ENCODE results near the gene TMEM256. TPM values are rescaled to one million over a fixed set of nuclear protein-coding genes. Genes with fewer than 3 reads are reported as not detected.

The TMEM256 gene
- total RNA-seq, 4 donors from 2014 or later: 26.0 to 131 (median 115) TPM

GRCh38 chr17:7426203-7426863 is 22.4 kb upstream of the TMEM256 start:
- Histone ChIP-seq H3K36me3 (no peaks in the 10 kb centered on the region), H3K4me1 (no peaks in the 10 kb centered on the region), H3K9me3 (no peaks in the 10 kb centered on the region), H3K4me3 (no peak overlapping the region), H3K27me3 (no peaks in the 10 kb centered on the region), H3K27ac (no peak overlapping the region)
- DNase-seq: no peak
- TF ChIP-seq POLR2A (IDR thresholded peaks at IDR 0.05) (no peak), CTCF (IDR thresholded peaks at IDR 0.05) (no peak)
- intact Hi-C loops (cut with DNase I; ENCODE audit: low total_unique reads): no loop called here

- intact Hi-C loops (cut with DNase I; ENCODE audit: low total_unique reads): no loop called here
- no peaks in the 10 kb centered on the region for H3K9me3 ChIP-seq
- no peaks in the 10 kb centered on the region for H3K36me3 ChIP-seq
Observed at GRCh38 chr17:7425756-7426155, 21.9 kb upstream of the TMEM256 start.

GRCh38 chr17:7425316-7425715 is 21.4 kb upstream of the TMEM256 start, which contains the start of gene SPEM2:
Gene SPEM2, plus strand, starts transcription at chr17:7425616. Its CDS starts 73 bp downstream, at chr17:7425689.
- intact Hi-C loops (cut with DNase I; ENCODE audit: low total_unique reads): no loop called here
- no peak for DNase-seq
- H3K27me3 ChIP-seq: no peaks in the 10 kb centered on the region
- TF ChIP-seq POLR2A (IDR thresholded peaks at IDR 0.05) (no peak), CTCF (IDR thresholded peaks at IDR 0.05) (no peak)
- no peak within 1 kb of the TSS for H3K27ac ChIP-seq
- H3K4me1 ChIP-seq: no peaks in the 10 kb centered on the region
- no peak within 1 kb of the TSS for H3K4me3 ChIP-seq
- H3K9me3 ChIP-seq: no peaks in the 10 kb centered on the region
- H3K36me3 ChIP-seq: no peaks in the 10 kb centered on the region

More at GRCh38 chr17:7425756-7426155, 21.9 kb upstream of the TMEM256 start:
- TF ChIP-seq CTCF (IDR thresholded peaks at IDR 0.05) (no peak), POLR2A (IDR thresholded peaks at IDR 0.05) (no peak)
- Histone ChIP-seq H3K4me1 (no peaks in the 10 kb centered on the region), H3K4me3 (no peak overlapping the region), H3K27ac (no peak overlapping the region), H3K27me3 (no peaks in the 10 kb centered on the region)
- no peak for DNase-seq

GRCh38 chr17:7423679-7424078 is 19.8 kb upstream of the TMEM256 start:
- no peaks in the 10 kb centered on the region for H3K4me1 ChIP-seq
- no peaks in the 10 kb centered on the region for H3K27me3 ChIP-seq
- DNase-seq: no peak
- no peaks in the 10 kb centered on the region for H3K9me3 ChIP-seq
- TF ChIP-seq POLR2A (IDR thresholded peaks at IDR 0.05): no peak
- no peak for TF ChIP-seq CTCF (IDR thresholded peaks at IDR 0.05)
- intact Hi-C loops (cut with DNase I; ENCODE audit: low total_unique reads): no loop called here
- no peak overlapping the region for H3K27ac ChIP-seq
- H3K36me3 ChIP-seq: no peaks in the 10 kb centered on the region
- no peak overlapping the region for H3K4me3 ChIP-seq

GRCh38 chr17:7421186-7421585 is 17.3 kb upstream of the TMEM256 start:
- no peak for TF ChIP-seq CTCF (IDR thresholded peaks at IDR 0.05)
- no peak for TF ChIP-seq POLR2A (IDR thresholded peaks at IDR 0.05)
- no peak overlapping the region for H3K4me3 ChIP-seq
- no peak for DNase-seq
- no peak overlapping the region for H3K27ac ChIP-seq
- no peaks in the 10 kb centered on the region for H3K9me3 ChIP-seq
- no peaks in the 10 kb centered on the region for H3K4me1 ChIP-seq
- intact Hi-C loops (cut with DNase I; ENCODE audit: low total_unique reads): no loop called here
- H3K27me3 ChIP-seq: no peaks in the 10 kb centered on the region
- H3K36me3 ChIP-seq: no peaks in the 10 kb centered on the region

All from uterus (tissue), 4 donors.